H1 (cell line): ENCODE data around the gene SPIB. TPM values are rescaled to one million over a fixed set of nuclear protein-coding genes. Genes with fewer than 3 reads are reported as not detected.

ENCODE experiments used
- CTCF ChIA-PET: fragments of 300-600 bp; sonication (Branson Sonifier 250); formaldehyde crosslinking; loops from one replicate; lab custom pipeline; 2021; ENCODE audit not compliant: partially characterized antibody; lab: Charles Lee
- POLR2A ChIA-PET: fragments of 300-600 bp; sonication (Branson Sonifier 250); formaldehyde crosslinking; loops from one replicate; lab custom pipeline; 2021; ENCODE audit warnings: inconsistent platforms; ENCODE audit not compliant: partially characterized antibody; lab: Charles Lee
- DNase-seq, 2 experiments: peaks; one replicate each; pipeline versions ENCODE4 v3.0.0 to v3.0.0-alpha.2; 2010 to 2022; ENCODE audit warnings: low spot score in 2 of 2, low read depth in 1 of 2, mixed read lengths in 1 of 2
- FAIRE-seq: peaks from 2 replicates; lab custom pipeline; 2011; peaks lifted over from hg19 to GRCh38; lab: Jason Lieb, UNC
- H2AFZ ChIP-seq: 2 replicates; pipeline ENCODE4 v1.8.1; 2012; ENCODE audit warnings: low read length, inconsistent platforms
- H2AK5ac ChIP-seq: 2 replicates; pipeline ENCODE4 v1.6.1; 2013; ENCODE audit warnings: low read depth, low read length
- H2BK120ac ChIP-seq: replicated peaks from 2 replicates; pipeline ENCODE3; 2013; ENCODE audit warnings: low read depth, low read length, inconsistent platforms
- H2BK12ac ChIP-seq: 2 replicates; pipeline ENCODE4 v1.6.1; 2013; ENCODE audit warnings: low read depth, low read length
- H2BK15ac ChIP-seq: 2 replicates; pipeline ENCODE4 v1.6.1; 2013; ENCODE audit warnings: low read length
- H2BK20ac ChIP-seq: 2 replicates; pipeline ENCODE4 v1.6.1; 2013; ENCODE audit warnings: low read length
- H2BK5ac ChIP-seq: 2 replicates; pipeline ENCODE4 v1.6.1; 2013; ENCODE audit warnings: low read depth, low read length
- H3K14ac ChIP-seq: 2 replicates; pipeline ENCODE4 v1.6.1; 2013; ENCODE audit warnings: inconsistent platforms; ENCODE audit not compliant: insufficient read length
- H3K18ac ChIP-seq: 2 replicates; pipeline ENCODE4 v1.6.1; 2013; ENCODE audit warnings: low read length; ENCODE audit errors: extremely low read depth
- H3K23ac ChIP-seq: 2 replicates; pipeline ENCODE4 v1.6.1; 2013; ENCODE audit warnings: inconsistent platforms; ENCODE audit not compliant: insufficient read length
- H3K23me2 ChIP-seq: 2 replicates; pipeline ENCODE4 v1.6.1; 2013; ENCODE audit warnings: low read depth, low read length
- H3K27ac ChIP-seq: 2 replicates; pipeline ENCODE4 v1.6.1; 2011; ENCODE audit warnings: low read depth, low read length, inconsistent platforms
- H3K27me3 ChIP-seq, 4 experiments: replicated peaks in 1 of 4; 1 replicate in 1 of 4; 2 replicates in 3 of 4; pipeline versions ENCODE4 v1.6.1 to v1.8.1; 2011 to 2013; ENCODE audit warnings: low read length in 3 of 4, mild to moderate bottlenecking in 3 of 4, inconsistent platforms in 2 of 4, mixed read lengths in 2 of 4, moderate library complexity in 1 of 4; ENCODE audit not compliant: control insufficient read depth in 3 of 4, insufficient read depth in 3 of 4; ENCODE audit errors: extremely low read depth in 1 of 4
- H3K36me3 ChIP-seq, 4 experiments: 2 replicates each; pipeline versions ENCODE4 v1.6.1 to v1.8.1; 2011 to 2013; ENCODE audit warnings: mild to moderate bottlenecking in 4 of 4, low read length in 3 of 4, moderate library complexity in 2 of 4, control low read depth in 1 of 4, inconsistent platforms in 1 of 4; ENCODE audit not compliant: insufficient read depth in 4 of 4, control insufficient read depth in 2 of 4
- H3K4ac ChIP-seq: replicated peaks from 2 replicates; pipeline ENCODE3; 2013; ENCODE audit warnings: low read length, low read depth, mixed read lengths, inconsistent platforms; ENCODE audit not compliant: insufficient read length
- H3K4me1 ChIP-seq, 4 experiments: replicated peaks in 1 of 4; 1 replicate in 1 of 4; 2 replicates in 3 of 4; pipeline versions ENCODE4 v1.6.1 to v1.8.1; 2011 to 2013; ENCODE audit warnings: low read length in 3 of 4, inconsistent platforms in 2 of 4, mixed read lengths in 1 of 4; ENCODE audit not compliant: insufficient read depth in 4 of 4, control insufficient read depth in 3 of 4
- H3K4me2 ChIP-seq, 2 experiments: 2 replicates each; pipeline versions ENCODE4 v1.6.1 to v1.8.1; 2011 to 2013; ENCODE audit warnings: low read depth in 2 of 2, low read length in 2 of 2, control low read depth in 1 of 2, inconsistent platforms in 1 of 2, mild to moderate bottlenecking in 1 of 2; ENCODE audit not compliant: insufficient read depth in 1 of 2
- H3K4me3 ChIP-seq, 4 experiments: fragments of 200-600, 300-600 bp in 1 of 4; sonication (generic), shearing (Covaris generic), sonication (Bioruptor Twin) in 1 of 4; 2 replicates each; pipeline versions ENCODE4 v1.5.1 to v1.8.1; 2011 to 2016; ENCODE audit warnings: low read length in 4 of 4, low read depth in 3 of 4, control low read depth in 2 of 4, inconsistent platforms in 2 of 4, mild to moderate bottlenecking in 2 of 4, mixed read lengths in 1 of 4, moderate library complexity in 1 of 4; ENCODE audit not compliant: insufficient read depth in 2 of 4; ENCODE audit errors: extremely low read depth in 1 of 4
- H3K56ac ChIP-seq: replicated peaks from 2 replicates; pipeline ENCODE3; 2013; ENCODE audit warnings: low read depth, mild to moderate bottlenecking, mixed read lengths, low read length, inconsistent platforms; ENCODE audit not compliant: insufficient read length
- H3K79me1 ChIP-seq: 2 replicates; pipeline ENCODE4 v1.6.1; 2013; ENCODE audit warnings: low read depth, low read length, control low read depth
- H3K79me2 ChIP-seq, 2 experiments: 2 replicates each; pipeline versions ENCODE4 v1.6.1 to v1.8.1; 2012 to 2013; ENCODE audit warnings: low read length in 2 of 2, mild to moderate bottlenecking in 2 of 2, inconsistent platforms in 1 of 2; ENCODE audit not compliant: insufficient read depth in 2 of 2, control insufficient read depth in 1 of 2
- H3K9ac ChIP-seq, 4 experiments: replicated peaks in 1 of 4; 1 replicate in 1 of 4; 2 replicates in 3 of 4; pipeline versions ENCODE4 v1.6.1 to v1.8.1; 2011 to 2013; ENCODE audit warnings: low read depth in 3 of 4, low read length in 3 of 4, control low read depth in 2 of 4, mild to moderate bottlenecking in 2 of 4, moderate library complexity in 2 of 4, inconsistent platforms in 1 of 4; ENCODE audit errors: extremely low read depth in 1 of 4
- H3K9me3 ChIP-seq, 2 experiments: 2 replicates each; pipeline versions ENCODE4 v1.6.1 to v1.8.1; 2012 to 2013; ENCODE audit warnings: mild to moderate bottlenecking in 2 of 2, moderate library complexity in 2 of 2, control low read depth in 1 of 2, inconsistent platforms in 1 of 2, low read depth in 1 of 2, low read length in 1 of 2, mixed read lengths in 1 of 2; ENCODE audit not compliant: insufficient read depth in 2 of 2
- H4K20me1 ChIP-seq, 2 experiments: replicated peaks in 1 of 2; 2 replicates each; pipeline versions ENCODE3 to v1.8.1; 2011 to 2013; ENCODE audit warnings: inconsistent platforms in 2 of 2, low read length in 2 of 2, mild to moderate bottlenecking in 1 of 2; ENCODE audit not compliant: insufficient read depth in 2 of 2, control insufficient read depth in 1 of 2
- H4K5ac ChIP-seq: 2 replicates; pipeline ENCODE4 v1.6.1; 2013; ENCODE audit warnings: low read length, low read depth, mixed read lengths, inconsistent platforms; ENCODE audit not compliant: insufficient read length
- H4K8ac ChIP-seq: 2 replicates; pipeline ENCODE4 v1.8.0; 2013; ENCODE audit warnings: mild to moderate bottlenecking, moderate library complexity, low read length, inconsistent platforms; ENCODE audit not compliant: insufficient read depth; ENCODE audit errors: extremely low read depth
- H4K91ac ChIP-seq: replicated peaks from 2 replicates; pipeline ENCODE3; 2013; ENCODE audit warnings: low read length, mixed read lengths, inconsistent platforms; ENCODE audit not compliant: insufficient read length
- ASH2L ChIP-seq: fragments of 200-600, 300-600 bp; sonication (generic); IDR thresholded peaks from one replicate; pipeline ENCODE4 v1.7.1; 2017; ENCODE audit warnings: low read length
- BRCA1 ChIP-seq: IDR thresholded peaks from 2 replicates; pipeline ENCODE4 v1.6.1; 2012; ENCODE audit warnings: low read depth, low read length, improper control_type of control experiment
- CBX8 ChIP-seq: fragments of 300-800, 300-1000 bp; sonication (generic); IDR thresholded peaks from 2 replicates; pipeline ENCODE4 v1.7.1; 2016; ENCODE audit warnings: low read depth, low read length, borderline replicate concordance
- EZH2 ChIP-seq: fragments of 200-600 bp; sonication (generic); IDR thresholded peaks from 2 replicates; pipeline ENCODE4 v1.7.1; 2012; ENCODE audit warnings: low read depth, mild to moderate bottlenecking, moderate library complexity, low read length, inconsistent platforms; ENCODE audit not compliant: severe bottlenecking
- KDM5A ChIP-seq: fragments of 200-600 bp; IDR thresholded peaks from 2 replicates; pipeline ENCODE4 v1.7.1; 2012; ENCODE audit warnings: mild to moderate bottlenecking, low read length, inconsistent platforms, mixed read lengths
- POLR2A ChIP-seq, 2 experiments: IDR thresholded peaks; 1 replicate in 1 of 2; 2 replicates in 1 of 2; pipeline ENCODE4 v1.6.1; 2011; ENCODE audit warnings: low read depth in 2 of 2, low read length in 2 of 2, mild to moderate bottlenecking in 2 of 2; ENCODE audit errors: control extremely low read depth in 1 of 2
- RFX5 ChIP-seq: IDR thresholded peaks from 2 replicates; pipeline ENCODE4 v1.6.1; 2011; ENCODE audit warnings: low read depth, low read length, improper control_type of control experiment, borderline replicate concordance
- SIRT6 ChIP-seq: IDR thresholded peaks from one replicate; pipeline ENCODE4 v1.7.1; 2012; ENCODE audit warnings: low read length, inconsistent platforms
- SUZ12 ChIP-seq: fragments of 200-600 bp; sonication (generic); IDR thresholded peaks from 2 replicates; pipeline ENCODE4 v1.6.1; 2012; ENCODE audit warnings: mild to moderate bottlenecking, inconsistent platforms, low read length, moderate library complexity, mixed read lengths
- TAF7 ChIP-seq: optimal IDR thresholded peaks from 2 replicates; pipeline ENCODE3; 2011; ENCODE audit warnings: low read depth, mild to moderate bottlenecking, inconsistent platforms, low read length, moderate library complexity, borderline replicate concordance
- WGBS, 2 experiments: shearing (Covaris generic) in 1 of 2; methylation state at CpG; one replicate each; pipeline versions ENCODE4 v1.1.6 to v1.1.7; 2013 to 2015; ENCODE audit warnings: low lambda C conversion rate in 2 of 2, mixed read lengths in 2 of 2, inconsistent platforms in 1 of 2, low coverage in 1 of 2, missing lambda C conversion rate in 1 of 2; ENCODE audit not compliant: insufficient replicate concordance in 2 of 2, insufficient coverage in 1 of 2, insufficient read length in 1 of 2; ENCODE audit errors: extremely low coverage in 1 of 2, missing lambda C conversion rate in 1 of 2; 5-methylcytosine and 5-hydroxymethylcytosine counted together
- polyA plus RNA-seq, 7 experiments: library from polyadenylated mRNA; depleted of rRNA in 3 of 7; stranded (reverse) in 5 of 7; unstranded in 2 of 7; fragments of >200 nt in 5 of 7; fragments of 200-250 nt in 2 of 7; gene quantifications; 1 replicate in 5 of 7; 2 replicates in 1 of 7; 4 replicates in 1 of 7; pipeline versions ENCODE4 v1.2.1 to v1.2.3, GENCODE V29; 2011 to 2013; ENCODE audit warnings: missing spikeins in 2 of 7, mixed read lengths in 2 of 7
- total RNA-seq: library from RNA; stranded (reverse); fragmentation: NEBNext Ultra II Directional; extraction: Animal tissue kit (Norgen Biotek cat#: 25700); gene quantifications from 2 replicates; pipeline ENCODE4 v1.2.1, GENCODE V29; 2021
- TF ChIP-seq, protein P1 (sequence below): IDR thresholded peaks from 2 replicates; pipeline ENCODE4 v1.6.1; 2012; ENCODE audit warnings: inconsistent platforms

The SPIB gene
- total and polyA plus RNA-seq, 2 of the 8 experiments (the other 6 are each of a cell fraction or from before 2014, with no cell fraction given), result 11.1 to 17.4 TPM

DNA sequence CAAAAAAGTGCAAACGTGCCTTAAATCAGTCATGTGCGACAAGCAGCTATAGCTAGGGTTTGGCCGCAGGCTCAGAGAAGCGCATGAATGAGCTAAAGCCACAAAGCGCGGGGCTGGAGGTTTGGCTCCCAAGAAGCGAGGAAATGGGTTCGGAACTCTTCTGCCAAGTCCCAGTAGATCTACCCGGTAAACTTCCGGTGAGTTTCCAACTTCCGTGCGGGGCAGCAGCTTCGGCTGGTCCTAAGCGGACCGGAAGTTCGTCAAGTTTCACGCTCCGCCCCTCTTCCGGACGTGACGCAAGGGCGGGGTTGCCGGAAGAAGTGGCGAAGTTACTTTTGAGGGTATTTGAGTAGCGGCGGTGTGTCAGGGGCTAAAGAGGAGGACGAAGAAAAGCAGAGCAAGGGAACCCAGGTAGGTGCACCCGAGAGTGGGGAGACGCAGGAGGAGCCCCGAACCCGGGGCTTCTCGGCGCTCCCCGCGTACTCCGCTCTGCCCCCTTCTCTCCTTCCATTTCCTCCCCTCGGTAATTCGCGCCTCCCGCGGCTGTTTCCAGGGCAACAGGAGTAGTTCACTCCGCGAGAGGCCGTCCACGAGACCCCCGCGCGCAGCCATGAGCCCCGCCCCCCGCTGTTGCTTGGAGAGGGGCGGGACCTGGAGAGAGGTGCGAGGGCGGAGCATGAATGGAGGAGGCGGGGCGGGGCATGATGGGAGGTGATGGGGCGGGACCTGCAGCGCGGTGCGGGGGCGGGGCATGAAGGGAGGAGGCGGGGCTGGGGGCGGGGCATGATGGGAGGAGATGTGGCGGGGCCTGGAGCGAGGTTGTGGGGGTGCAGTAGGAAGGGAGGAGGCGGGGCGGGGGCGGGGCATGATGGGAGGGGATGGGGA is 42.3 kb upstream of the SPIB start, which contains the start of gene NR1H2:
TSS of gene NR1H2 (plus strand) at position 292 of the 885 bp plus-strand sequence. CDS start 1,149 bp downstream, outside the sequence.
- peak within 1 kb of the TSS; percentile 97 for H4K91ac ChIP-seq
- no peak within 1 kb of the TSS for H2AK5ac ChIP-seq
- H4K20me1 ChIP-seq, result peaks cover 5% of the 10 kb centered on the region in 2 experiments
- H3K4ac ChIP-seq, result peak within 1 kb of the TSS; percentile 91
- ChIA-PET CTCF (interaction anchor here (0.7 to 3.3 kb wide), 8 partner anchors 8 to 161 kb away, joined by 3 to 11 read pairs (median 4); no protein-coding TSS in a partner anchor), POLR2A (interaction anchor here (0.7 to 1.9 kb wide), 9 partner anchors 8 to 102 kb away, joined by 3 to 7 read pairs (median 3); partner anchors contain the start of genes NAPSA and SPIB)
- no peak within 1 kb of the TSS for H3K14ac ChIP-seq
- H2BK15ac ChIP-seq, result no peak within 1 kb of the TSS
- H3K9me3 ChIP-seq, result no peaks in the 10 kb centered on the region
- peak within 1 kb of the TSS; percentile 10 for H2BK120ac ChIP-seq
- H2AFZ ChIP-seq, result 0 out of 2 replicates have a peak within 1 kb of the TSS, but pooled peaks have one; percentile 80
- H3K27me3 ChIP-seq, result no peaks in the 10 kb centered on the region
- peak within 1 kb of the TSS; percentile 98 for H3K27ac ChIP-seq
- DNase-seq, result peak; percentile 94 to 95
- peak within 1 kb of the TSS; percentile 81 to 94 (median 88) for H3K9ac ChIP-seq
- no peak for FAIRE-seq
- H3K79me2 ChIP-seq, result no peaks in the 10 kb centered on the region
- peaks cover 0 to 4% (median 1%) of the 10 kb centered on the region in 4 experiments; a peak in 3 of 7 replicates for H3K4me1 ChIP-seq
- H2BK5ac ChIP-seq, result peak within 1 kb of the TSS; percentile 96
- H4K5ac ChIP-seq, result peak within 1 kb of the TSS; percentile 90
- peaks cover 12 to 33% (median 29%) of the 10 kb centered on the region in 4 experiments for H3K36me3 ChIP-seq
- peak within 1 kb of the TSS; percentile 82 to 100 (median 86) for H3K4me3 ChIP-seq
- H3K23ac ChIP-seq, result no peak within 1 kb of the TSS
- 0 out of 2 replicates have a peak within 1 kb of the TSS, but pooled peaks have one; percentile 27 for H2BK12ac ChIP-seq
- H4K8ac ChIP-seq, result peak within 1 kb of the TSS; percentile 95; the same call in 1 of the 2 replicates
- no peaks in the 10 kb centered on the region for H3K23me2 ChIP-seq
- H3K79me1 ChIP-seq, result no peaks in the 10 kb centered on the region; the same call in 1 of the 2 replicates
- peak within 1 kb of the TSS; percentile 95 for H3K18ac ChIP-seq
- peak within 1 kb of the TSS; percentile 97 for H3K56ac ChIP-seq
- no peak within 1 kb of the TSS for H2BK20ac ChIP-seq
- H3K4me2 ChIP-seq, result peak within 1 kb of the TSS; percentile 65 to 69
- 3% methylated on average over 47 of the region's 67 CpGs; no CpG with 5 or more reads in 1 of the 2 experiments for WGBS, 2 experiments
- TF ChIP-seq ASH2L, result peak; percentile 97
- no peak for TF ChIP-seq SUZ12
- no peak for TF ChIP-seq CBX8
- TF ChIP-seq KDM5A, result peak; percentile 48; the same call in 1 of the 2 replicates
- TF ChIP-seq RFX5, result no peak
- TF ChIP-seq, protein P1, sequence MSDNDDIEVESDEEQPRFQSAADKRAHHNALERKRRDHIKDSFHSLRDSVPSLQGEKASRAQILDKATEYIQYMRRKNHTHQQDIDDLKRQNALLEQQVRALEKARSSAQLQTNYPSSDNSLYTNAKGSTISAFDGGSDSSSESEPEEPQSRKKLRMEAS, result peak; percentile 47; the same call in 1 of the 2 replicates
- TF ChIP-seq SIRT6, result no peak
- no peak for TF ChIP-seq EZH2
- TF ChIP-seq TAF7, result no peak
- no peak for TF ChIP-seq BRCA1
- peak in 1 of 2 experiments; percentile 68; a peak in 1 of 3 replicates for TF ChIP-seq POLR2A (IDR thresholded peaks at IDR 0.05; ENCODE audit: control extremely low read depth in 1 of 2, low read depth in 2 of 2, low read length in 2 of 2)
